Panc1 (cell line): ENCODE results near the gene PKD2. TPM values are rescaled to one million over a fixed set of nuclear protein-coding genes. Genes with fewer than 3 reads are reported as not detected.

ENCODE experiments used
- ATAC-seq: fragments of 200-7000 bp; cut with Tn5 transposase; 2 replicates; pipeline ENCODE4 v1.9.1; 2020; ENCODE audit warnings: mild to moderate bottlenecking, moderate library complexity
- BruUV-seq: library from RNA; stranded (reverse); fragments of 400-500 nt; replicated peaks from 2 replicates; lab custom pipeline; 2021; lab: Mats Ljungman, UMichigan
- CTCF ChIA-PET: fragments of 300-600 bp; sonication (Branson Sonifier 250); formaldehyde crosslinking; loops from one replicate; lab custom pipeline; 2022; ENCODE audit warnings: antibody characterized with exemption; lab: Charles Lee
- POLR2A ChIA-PET: fragments of 300-600 bp; sonication (Branson Sonifier 250); formaldehyde crosslinking; loops from one replicate; lab custom pipeline; 2022; ENCODE audit warnings: antibody characterized with exemption; lab: Charles Lee
- DNase-seq: peaks from one replicate; pipeline ENCODE4 v3.0.0-alpha.2; 2010; ENCODE audit warnings: low read depth, low spot score
- H3K27ac ChIP-seq: 2 replicates; pipeline ENCODE4 v1.5.1; 2011; ENCODE audit warnings: mild to moderate bottlenecking, low read length, inconsistent platforms
- H3K27me3 ChIP-seq: fragments of 200-500 bp; sonication (Bioruptor generic); 2 replicates; pipeline ENCODE4 v1.6.0; 2014; ENCODE audit warnings: low read length, inconsistent platforms; ENCODE audit not compliant: control insufficient read depth, insufficient read depth
- H3K36me3 ChIP-seq: fragments of 200-500 bp; sonication (Bioruptor generic); 2 replicates; pipeline ENCODE4 v1.5.1; 2014; ENCODE audit warnings: inconsistent platforms, mild to moderate bottlenecking, low read length, moderate library complexity; ENCODE audit not compliant: control insufficient read depth, insufficient read depth
- H3K4me1 ChIP-seq: 2 replicates; pipeline ENCODE4 v1.5.1; 2011; ENCODE audit warnings: inconsistent platforms, mild to moderate bottlenecking, low read length, moderate library complexity; ENCODE audit not compliant: control insufficient read depth, insufficient read depth
- H3K4me3 ChIP-seq, 2 experiments: 2 replicates each; pipeline ENCODE4 v1.5.1; 2011 to 2012; ENCODE audit warnings: low read depth in 2 of 2, low read length in 2 of 2, mild to moderate bottlenecking in 2 of 2, inconsistent platforms in 1 of 2, moderate library complexity in 1 of 2
- H3K9me3 ChIP-seq: fragments of 200-500 bp; sonication (Bioruptor generic); 2 replicates; pipeline ENCODE4 v1.5.1; 2014; ENCODE audit warnings: low read depth, mild to moderate bottlenecking, inconsistent platforms, low read length, moderate library complexity; ENCODE audit not compliant: control insufficient read depth, insufficient read depth
- CTCF ChIP-seq: fragments of 450-650 bp; IDR thresholded peaks from 2 replicates; pipeline ENCODE4 v1.5.1; 2017; ENCODE audit warnings: mild to moderate bottlenecking
- POLR2AphosphoS5 ChIP-seq: IDR thresholded peaks from 2 replicates; pipeline ENCODE4 v1.6.1; 2012; ENCODE audit warnings: mild to moderate bottlenecking, low read depth, low read length, moderate library complexity
- REST ChIP-seq, 2 experiments: IDR thresholded peaks; 2 replicates each; pipeline ENCODE4 v1.6.1; 2011 to 2012; ENCODE audit warnings: low read depth in 2 of 2, control low read depth in 1 of 2, low read length in 1 of 2, mild to moderate bottlenecking in 1 of 2, moderate library complexity in 1 of 2; ENCODE audit not compliant: insufficient read depth in 1 of 2
- SIN3A ChIP-seq: IDR thresholded peaks from 2 replicates; pipeline ENCODE4 v1.6.1; 2012; ENCODE audit warnings: low read depth, mild to moderate bottlenecking, low read length, moderate library complexity, borderline replicate concordance; ENCODE audit not compliant: insufficient read depth
- TCF7L2 ChIP-seq: IDR thresholded peaks from 2 replicates; pipeline ENCODE4 v1.6.1; 2011; ENCODE audit warnings: mild to moderate bottlenecking, low read depth, low read length, inconsistent platforms
- in situ Hi-C: cut with HindIII; loops from 2 replicates; pipeline ENCODE4 v1.10.0; 2016; ENCODE audit warnings: low sequenced_read_pairs, low pct_unique_long_range_greater_than_20kb
- intact Hi-C: fragments of 100-400 bp; cut with micrococcal nuclease; formaldehyde crosslinking; loops from one replicate; pipeline ENCODE4 v1.10.0; 2022; ENCODE audit not compliant: unreplicated experiment
- total RNA-seq: library from RNA; stranded (reverse); gene quantifications from one replicate; pipeline ENCODE4 v1.2.1, GENCODE V29; 2021; ENCODE audit not compliant: unreplicated experiment

The PKD2 gene
- total RNA-seq, 1 experiment from 2014 or later: 21.7 TPM

GRCh38 chr4:87966095-87966496 is 41.3 kb upstream of the PKD2 start:
- no peaks in the 10 kb centered on the region for H3K27me3 ChIP-seq
- TF ChIP-seq REST (IDR thresholded peaks at IDR 0.05; ENCODE audit: insufficient read depth in 1 of 2, low read depth in 2 of 2, low read length in 1 of 2) (no peak), CTCF (no peak), SIN3A (no peak), TCF7L2 (no peak), POLR2AphosphoS5 (no peak)
- CTCF ChIA-PET: no interaction called here

GRCh38 chr4:87967193-87967592 is 40.2 kb upstream of the PKD2 start:
- BruUV-seq: no TSS peak
- no peak overlapping the region for H3K4me3 ChIP-seq
- intact Hi-C loops (no loop called here), in situ Hi-C loops (no loop called here)
- H3K36me3 ChIP-seq: no peaks in the 10 kb centered on the region
- H3K27ac ChIP-seq: no peak overlapping the region
- ChIA-PET POLR2A (no interaction called here), CTCF (no interaction called here)
- no peaks in the 10 kb centered on the region for H3K9me3 ChIP-seq
- no peaks in the 10 kb centered on the region for H3K27me3 ChIP-seq
- no peak for DNase-seq
- no peaks in the 10 kb centered on the region for H3K4me1 ChIP-seq
- TF ChIP-seq REST (IDR thresholded peaks at IDR 0.05; ENCODE audit: insufficient read depth in 1 of 2, low read depth in 2 of 2, low read length in 1 of 2) (no peak), POLR2AphosphoS5 (no peak), TCF7L2 (no peak), CTCF (no peak)
- no peak for ATAC-seq

More at GRCh38 chr4:87966095-87966496, 41.3 kb upstream of the PKD2 start:
- BruUV-seq: no TSS peak
- H3K4me3 ChIP-seq: no peak overlapping the region
- ATAC-seq (no peak), DNase-seq (no peak)
- H3K27ac ChIP-seq: no peak overlapping the region
- no peaks in the 10 kb centered on the region for H3K9me3 ChIP-seq
- H3K36me3 ChIP-seq: no peaks in the 10 kb centered on the region
- in situ Hi-C loops (no loop called here), intact Hi-C loops (no loop called here)
- no peaks in the 10 kb centered on the region for H3K4me1 ChIP-seq
- POLR2A ChIA-PET: no interaction called here
